Neural progenitor cell (in vitro differentiated cells): ENCODE measurements around the gene RBM33. TPM values are rescaled to one million over a fixed set of nuclear protein-coding genes. Genes with fewer than 3 reads are reported as not detected.

Experiments used
- DNase-seq: peaks from one replicate; pipeline ENCODE4 v3.0.0-alpha.2; 2016; ENCODE audit warnings: low spot score
- H2AFZ ChIP-seq: fragments of 200-600 bp; sonication (generic); replicated peaks from 2 replicates; pipeline ENCODE4 v1.6.1; 2016; ENCODE audit warnings: antibody characterized with exemption
- H3F3A ChIP-seq: fragments of 200-600 bp; sonication (generic); 2 replicates; pipeline ENCODE4 v1.6.1; 2016; ENCODE audit warnings: antibody characterized with exemption, low read depth
- H3K27ac ChIP-seq: fragments of 200-600 bp; sonication (generic); 2 replicates; pipeline ENCODE4 v1.5.1; 2016; ENCODE audit warnings: mild to moderate bottlenecking
- H3K27me3 ChIP-seq: fragments of 200-600 bp; sonication (generic); 2 replicates; pipeline ENCODE4 v1.6.1; 2016; ENCODE audit warnings: mild to moderate bottlenecking, moderate library complexity
- H3K36me3 ChIP-seq: fragments of 200-600 bp; sonication (generic); 2 replicates; pipeline ENCODE4 v1.5.1; 2016
- H3K4me1 ChIP-seq: fragments of 200-600 bp; sonication (generic); 2 replicates; pipeline ENCODE4 v1.6.1; 2016; ENCODE audit warnings: mixed run types
- H3K4me2 ChIP-seq: fragments of 200-600 bp; sonication (generic); 2 replicates; pipeline ENCODE4 v1.6.1; 2016
- H3K4me3 ChIP-seq: fragments of 200-600 bp; sonication (generic); 2 replicates; pipeline ENCODE4 v1.5.1; 2016
- H3K79me2 ChIP-seq: fragments of 200-600 bp; sonication (generic); 2 replicates; pipeline ENCODE4 v1.6.1; 2016; ENCODE audit warnings: low read depth
- H3K9ac ChIP-seq: fragments of 200-600 bp; sonication (generic); 2 replicates; pipeline ENCODE4 v1.6.1; 2016
- H3K9me3 ChIP-seq: fragments of 200-600 bp; sonication (generic); 2 replicates; pipeline ENCODE4 v1.5.1; 2016; ENCODE audit warnings: low read depth
- H4K20me1 ChIP-seq: fragments of 200-600 bp; sonication (generic); 2 replicates; pipeline ENCODE4 v1.6.1; 2016; ENCODE audit warnings: low read depth
- H3K27ac Mint-ChIP-seq: 3 replicates; pipeline ENCODE4 v1.8.0; 2021; ENCODE audit warnings: mixed read lengths
- H3K27me3 Mint-ChIP-seq: 2 replicates; pipeline ENCODE4 v1.8.0; 2022; ENCODE audit warnings: low read depth, mild to moderate bottlenecking, inconsistent platforms, moderate library complexity, mixed read lengths; ENCODE audit not compliant: insufficient read depth
- H3K36me3 Mint-ChIP-seq: 3 replicates; pipeline ENCODE4 v1.8.0; 2021; ENCODE audit warnings: mixed read lengths
- H3K4me1 Mint-ChIP-seq: 3 replicates; pipeline ENCODE4 v1.8.0; 2021; ENCODE audit warnings: mixed read lengths
- H3K4me3 Mint-ChIP-seq: 3 replicates; pipeline ENCODE4 v1.8.0; 2021; ENCODE audit warnings: mild to moderate bottlenecking, moderate library complexity, mixed read lengths
- H3K9me3 Mint-ChIP-seq: 3 replicates; pipeline ENCODE4 v1.8.0; 2020; ENCODE audit warnings: mixed read lengths
- EZH2 ChIP-seq: fragments of 200-600 bp; sonication (generic); IDR thresholded peaks from 2 replicates; pipeline ENCODE4 v1.6.1; 2017; ENCODE audit warnings: antibody characterized with exemption, mild to moderate bottlenecking, moderate library complexity
- EZH2phosphoT487 ChIP-seq: fragments of 200-600 bp; sonication (generic); IDR thresholded peaks from 2 replicates; pipeline ENCODE4 v1.6.1; 2017; ENCODE audit warnings: antibody characterized with exemption
- total RNA-seq: library from RNA; depleted of rRNA; stranded (reverse); fragments of >200 nt; gene quantifications from 2 replicates; pipeline ENCODE4 v1.2.3, GENCODE V29; 2015; ENCODE audit warnings: low replicate concordance
- TF ChIP-seq, protein P1 (sequence below): fragments of 200-600 bp; sonication (generic); IDR thresholded peaks from 2 replicates; pipeline ENCODE4 v1.5.1; 2017; ENCODE audit warnings: antibody characterized with exemption, mild to moderate bottlenecking

Gene RBM33
- total RNA-seq, 1 donor from 2014 or later, result 48.6 TPM

DNA sequence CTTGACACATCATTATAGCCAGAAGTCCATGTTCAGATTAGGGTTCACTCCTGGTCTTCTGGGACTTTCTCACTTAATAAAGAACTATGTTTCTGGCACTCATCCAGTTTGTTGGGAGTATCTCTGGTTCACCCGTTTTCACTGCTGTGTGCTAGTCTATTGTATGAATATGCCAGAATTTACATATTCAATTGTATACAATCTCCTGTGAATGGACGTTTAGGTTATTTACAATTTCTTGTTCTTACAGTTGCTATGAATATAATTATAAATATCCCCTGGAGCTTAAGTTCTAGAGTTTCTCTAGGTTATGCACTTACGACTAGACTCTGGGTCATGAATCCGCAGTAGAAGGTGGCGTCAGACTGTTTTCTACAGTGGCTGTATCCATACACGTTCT lies 20.0 kb upstream of the RBM33 start:
- H3K9ac ChIP-seq, result no peak overlapping the region
- no peaks in the 10 kb centered on the region for H3K4me1 ChIP-seq
- Mint-ChIP-seq H3K9me3 (peaks cover 5% of the 10 kb centered on the region), H3K36me3 (no peaks in the 10 kb centered on the region), H3K4me1 (peaks cover 2% of the 10 kb centered on the region), H3K4me3 (no peak overlapping the region), H3K27me3 (no peaks in the 10 kb centered on the region), H3K27ac (no peak overlapping the region)
- H3K9me3 ChIP-seq, result peaks cover 7% of the 10 kb centered on the region
- no peaks in the 10 kb centered on the region for H4K20me1 ChIP-seq
- DNase-seq, result no peak
- H3K4me3 ChIP-seq, result no peak overlapping the region
- no peak overlapping the region for H3K27ac ChIP-seq
- H3K27me3 ChIP-seq, result no peaks in the 10 kb centered on the region
- H2AFZ ChIP-seq, result no peak overlapping the region
- no peaks in the 10 kb centered on the region for H3F3A ChIP-seq
- TF ChIP-seq, protein P1, sequence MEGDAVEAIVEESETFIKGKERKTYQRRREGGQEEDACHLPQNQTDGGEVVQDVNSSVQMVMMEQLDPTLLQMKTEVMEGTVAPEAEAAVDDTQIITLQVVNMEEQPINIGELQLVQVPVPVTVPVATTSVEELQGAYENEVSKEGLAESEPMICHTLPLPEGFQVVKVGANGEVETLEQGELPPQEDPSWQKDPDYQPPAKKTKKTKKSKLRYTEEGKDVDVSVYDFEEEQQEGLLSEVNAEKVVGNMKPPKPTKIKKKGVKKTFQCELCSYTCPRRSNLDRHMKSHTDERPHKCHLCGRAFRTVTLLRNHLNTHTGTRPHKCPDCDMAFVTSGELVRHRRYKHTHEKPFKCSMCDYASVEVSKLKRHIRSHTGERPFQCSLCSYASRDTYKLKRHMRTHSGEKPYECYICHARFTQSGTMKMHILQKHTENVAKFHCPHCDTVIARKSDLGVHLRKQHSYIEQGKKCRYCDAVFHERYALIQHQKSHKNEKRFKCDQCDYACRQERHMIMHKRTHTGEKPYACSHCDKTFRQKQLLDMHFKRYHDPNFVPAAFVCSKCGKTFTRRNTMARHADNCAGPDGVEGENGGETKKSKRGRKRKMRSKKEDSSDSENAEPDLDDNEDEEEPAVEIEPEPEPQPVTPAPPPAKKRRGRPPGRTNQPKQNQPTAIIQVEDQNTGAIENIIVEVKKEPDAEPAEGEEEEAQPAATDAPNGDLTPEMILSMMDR, result no peak
- TF ChIP-seq EZH2phosphoT487 (no peak), EZH2 (no peak)
- no peaks in the 10 kb centered on the region for H3K79me2 ChIP-seq
- no peak overlapping the region for H3K4me2 ChIP-seq
- H3K36me3 ChIP-seq, result no peaks in the 10 kb centered on the region

DNA sequence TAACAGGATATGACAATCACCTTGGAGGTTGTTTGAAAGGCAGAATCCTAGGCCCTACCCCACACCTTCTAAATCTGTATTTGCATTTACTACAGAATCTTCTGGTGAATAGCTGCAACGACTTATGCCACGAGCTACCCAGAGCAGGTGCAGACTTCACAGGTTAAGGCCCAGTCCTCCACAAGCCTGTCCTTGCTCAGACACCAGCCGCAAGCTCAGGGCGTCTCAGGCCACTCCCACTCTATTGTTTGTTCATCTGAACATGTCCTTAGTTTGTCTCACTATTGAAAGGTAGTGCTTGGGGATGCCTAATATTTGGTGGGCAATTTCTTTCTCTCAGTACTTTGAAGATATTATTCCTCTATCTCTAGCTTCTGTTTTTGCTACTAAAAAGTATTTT lies 18.9 kb upstream of the RBM33 start:
- no peak overlapping the region for H3K4me3 ChIP-seq
- Mint-ChIP-seq H3K9me3 (peaks cover 12% of the 10 kb centered on the region), H3K27ac (no peak overlapping the region), H3K4me1 (no peaks in the 10 kb centered on the region), H3K36me3 (no peaks in the 10 kb centered on the region), H3K27me3 (no peaks in the 10 kb centered on the region), H3K4me3 (no peak overlapping the region)
- H4K20me1 ChIP-seq, result no peaks in the 10 kb centered on the region
- H2AFZ ChIP-seq, result no peak overlapping the region
- no peaks in the 10 kb centered on the region for H3K79me2 ChIP-seq
- no peaks in the 10 kb centered on the region for H3K27me3 ChIP-seq
- no peaks in the 10 kb centered on the region for H3K36me3 ChIP-seq
- TF ChIP-seq, protein P1, result no peak
- TF ChIP-seq EZH2 (no peak), EZH2phosphoT487 (no peak)
- no peaks in the 10 kb centered on the region for H3K4me1 ChIP-seq
- no peak overlapping the region for H3K9ac ChIP-seq
- no peak overlapping the region for H3K27ac ChIP-seq
- DNase-seq, result no peak
- H3F3A ChIP-seq, result no peaks in the 10 kb centered on the region
- H3K4me2 ChIP-seq, result no peak overlapping the region
- H3K9me3 ChIP-seq, result peaks cover 7% of the 10 kb centered on the region

DNA sequence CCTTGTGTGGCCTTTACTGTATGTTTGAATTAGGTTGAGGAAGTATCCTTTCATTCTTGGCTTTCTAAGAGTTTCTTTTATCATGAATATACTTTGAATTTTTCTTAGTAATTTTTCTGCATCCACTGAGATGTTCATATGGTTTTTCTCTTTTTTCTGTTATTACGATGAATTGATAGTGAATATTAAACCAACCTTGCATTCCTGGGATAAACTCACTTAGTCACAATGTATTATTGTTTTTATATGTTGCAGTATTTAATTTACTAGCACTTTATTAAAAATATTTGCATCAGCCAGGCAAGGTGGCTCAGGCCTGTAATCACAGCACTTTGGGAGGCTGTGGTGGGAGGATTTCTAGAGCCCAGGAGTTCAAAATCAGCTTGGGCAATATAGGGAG lies 15.3 kb upstream of the RBM33 start:
- no peaks in the 10 kb centered on the region for H3K36me3 ChIP-seq
- no peaks in the 10 kb centered on the region for H4K20me1 ChIP-seq
- H3K9me3 Mint-ChIP-seq, result peaks cover 19% of the 10 kb centered on the region
- no peak overlapping the region for H3K9ac ChIP-seq
- no peak overlapping the region for H3K27ac Mint-ChIP-seq
- no peak overlapping the region for H2AFZ ChIP-seq
- H3K4me3 ChIP-seq, result peak overlapping the region; percentile 3
- H3K4me1 Mint-ChIP-seq, result no peaks in the 10 kb centered on the region
- no peaks in the 10 kb centered on the region for H3K36me3 Mint-ChIP-seq
- no peak overlapping the region for H3K4me3 Mint-ChIP-seq
- H3K27me3 Mint-ChIP-seq, result no peaks in the 10 kb centered on the region
- H3K27ac ChIP-seq, result no peak overlapping the region
- H3K4me1 ChIP-seq, result no peaks in the 10 kb centered on the region
- H3K9me3 ChIP-seq, result peaks cover 12% of the 10 kb centered on the region
- no peaks in the 10 kb centered on the region for H3K27me3 ChIP-seq
- TF ChIP-seq EZH2phosphoT487 (no peak), EZH2 (no peak)
- TF ChIP-seq, protein P1, result no peak
- DNase-seq, result no peak
- no peak overlapping the region for H3K4me2 ChIP-seq
- H3F3A ChIP-seq, result no peaks in the 10 kb centered on the region
- H3K79me2 ChIP-seq, result no peaks in the 10 kb centered on the region

DNA sequence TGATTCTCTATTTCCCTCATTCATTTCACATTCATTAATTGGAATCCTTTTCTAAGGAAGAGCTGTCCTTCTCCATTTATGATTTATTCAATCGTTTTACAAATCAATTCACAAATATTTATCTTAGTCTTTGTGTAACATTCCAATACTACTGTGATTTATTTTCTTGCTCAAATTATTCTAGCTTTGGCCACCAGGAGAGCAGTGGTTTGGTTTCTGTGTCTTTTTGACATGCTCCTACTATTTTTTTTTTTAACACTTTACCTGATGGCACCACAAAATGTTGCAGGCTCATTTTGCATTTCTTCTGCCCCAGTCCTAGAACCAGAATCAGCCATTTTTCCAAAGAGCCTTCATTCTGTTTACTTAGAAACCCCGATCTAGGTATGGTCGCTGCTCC lies 13.3 kb upstream of the RBM33 start:
- Mint-ChIP-seq H3K9me3 (peaks cover 25% of the 10 kb centered on the region), H3K36me3 (no peaks in the 10 kb centered on the region), H3K4me3 (no peak overlapping the region), H3K27ac (no peak overlapping the region), H3K4me1 (no peaks in the 10 kb centered on the region), H3K27me3 (peaks cover 2% of the 10 kb centered on the region)
- no peaks in the 10 kb centered on the region for H4K20me1 ChIP-seq
- no peak for DNase-seq
- H3K9me3 ChIP-seq, result peaks cover 12% of the 10 kb centered on the region
- no peak for TF ChIP-seq EZH2phosphoT487
- TF ChIP-seq, protein P1, result no peak
- TF ChIP-seq EZH2, result no peak
- no peak overlapping the region for H2AFZ ChIP-seq
- H3K4me2 ChIP-seq, result no peak overlapping the region
- no peaks in the 10 kb centered on the region for H3K4me1 ChIP-seq
- no peaks in the 10 kb centered on the region for H3K27me3 ChIP-seq
- no peaks in the 10 kb centered on the region for H3K79me2 ChIP-seq
- no peak overlapping the region for H3K9ac ChIP-seq
- no peaks in the 10 kb centered on the region for H3K36me3 ChIP-seq
- no peak overlapping the region for H3K27ac ChIP-seq
- H3F3A ChIP-seq, result no peaks in the 10 kb centered on the region
- H3K4me3 ChIP-seq, result no peak overlapping the region
